GM19238 (cell line): ENCODE results near the gene NFASC.

Experiments
- DNase-seq: peaks from one replicate; pipeline ENCODE4 v3.0.0; 2011; ENCODE audit warnings: low spot score; ENCODE audit not compliant: insufficient read length

Gene NFASC

DNA sequence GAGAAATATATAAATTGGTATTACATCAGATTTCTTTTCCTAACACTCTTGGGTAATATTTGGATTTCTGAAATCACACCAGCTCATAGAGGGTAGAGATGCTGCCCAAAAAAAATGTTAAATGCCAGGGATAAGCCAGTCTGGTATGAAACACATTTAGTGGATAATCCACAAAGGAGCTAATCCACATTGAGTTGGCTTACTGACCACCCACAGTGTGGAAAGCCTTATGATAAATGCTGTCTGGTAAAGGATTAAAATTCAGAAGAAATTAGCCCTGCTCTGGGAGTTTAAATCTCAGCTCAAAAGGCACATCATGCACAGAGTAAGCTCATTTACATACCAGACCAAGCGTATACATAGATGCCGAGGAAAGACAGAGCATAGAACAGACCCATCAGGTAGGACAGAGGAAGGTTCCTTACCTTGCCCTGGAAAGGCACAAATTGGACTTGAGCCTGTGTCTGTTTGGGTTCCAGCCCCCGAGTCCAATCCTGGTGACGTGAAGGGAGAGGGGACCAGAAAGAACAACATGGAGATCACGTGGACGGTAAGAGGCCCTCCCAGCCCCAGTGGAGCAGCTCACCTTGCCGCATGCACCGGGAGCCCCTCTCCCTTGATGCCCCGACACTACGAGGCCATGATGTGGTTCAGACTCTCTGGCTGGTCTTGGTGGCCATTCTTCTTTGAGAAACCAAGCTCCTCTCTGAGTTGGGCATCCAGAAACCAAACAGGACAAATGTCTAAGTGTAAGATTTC is 109.4 kb downstream of the NFASC start:
- DNase-seq, result no peak

DNA sequence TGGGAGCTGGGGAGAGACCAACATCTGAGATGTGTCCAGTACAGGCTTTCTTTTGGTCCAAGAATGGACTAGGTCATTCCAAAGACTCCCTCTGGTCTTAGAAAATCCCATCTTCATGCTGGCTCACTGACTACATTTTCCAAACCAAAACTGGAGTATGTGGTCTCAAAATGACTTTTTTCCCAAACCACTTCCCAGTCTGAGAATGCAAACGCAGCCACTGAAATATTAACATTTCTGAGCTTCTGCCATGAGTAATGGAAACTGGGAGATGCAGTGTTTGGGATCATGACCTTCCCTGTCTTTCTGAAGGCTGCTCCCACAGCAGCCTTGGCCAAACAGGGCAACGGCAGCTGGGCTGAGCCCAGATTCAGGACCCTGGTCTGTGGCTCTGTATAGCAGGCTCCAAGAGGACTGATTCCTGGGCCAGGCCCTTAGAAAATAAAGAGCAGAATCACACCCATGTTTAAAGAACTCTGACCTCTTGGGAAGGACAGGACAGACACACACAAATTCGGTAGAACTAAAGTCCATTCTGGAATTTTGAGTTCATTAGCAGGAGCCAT is 110.3 kb downstream of the NFASC start:
- DNase-seq, result no peak

DNA sequence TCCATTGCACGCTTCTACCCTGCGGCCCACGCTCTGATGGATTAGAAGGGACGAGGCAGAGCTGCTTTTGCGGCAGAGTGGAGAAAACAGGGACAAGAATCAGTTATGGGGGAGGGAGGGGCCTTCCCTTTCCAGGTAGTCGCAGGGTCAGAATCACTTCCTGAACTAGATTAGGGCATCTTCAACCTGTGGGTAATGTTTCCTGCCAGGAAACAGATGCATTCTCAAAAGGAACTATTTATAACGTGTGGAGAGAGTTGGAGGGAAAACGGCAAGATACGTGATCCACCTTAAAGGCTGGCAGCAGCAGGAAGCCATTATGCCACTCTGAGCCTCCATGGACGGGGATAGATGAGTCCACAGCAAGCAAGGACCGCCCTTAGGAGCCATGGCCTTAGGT is 112.5 kb downstream of the NFASC start:
- DNase-seq, result no peak

DNA sequence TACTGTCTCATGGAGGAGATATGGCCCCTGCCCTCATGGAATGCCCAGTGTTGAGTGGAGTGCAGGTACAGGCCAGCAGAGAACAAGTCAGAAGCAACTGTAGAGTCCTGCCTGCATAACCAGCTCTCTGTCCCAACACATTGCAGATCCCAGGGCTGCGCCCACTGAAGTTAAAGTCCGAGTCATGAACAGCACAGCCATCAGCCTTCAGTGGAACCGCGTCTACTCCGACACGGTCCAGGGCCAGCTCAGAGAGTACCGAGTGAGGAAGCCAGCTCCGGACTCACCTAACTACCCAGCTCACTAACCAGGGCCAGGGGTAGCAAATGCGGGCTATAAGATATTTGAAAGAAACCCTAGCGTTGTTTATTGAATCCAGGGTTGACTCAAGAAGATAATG is 113.2 kb downstream of the NFASC start:
- DNase-seq, result no peak

DNA sequence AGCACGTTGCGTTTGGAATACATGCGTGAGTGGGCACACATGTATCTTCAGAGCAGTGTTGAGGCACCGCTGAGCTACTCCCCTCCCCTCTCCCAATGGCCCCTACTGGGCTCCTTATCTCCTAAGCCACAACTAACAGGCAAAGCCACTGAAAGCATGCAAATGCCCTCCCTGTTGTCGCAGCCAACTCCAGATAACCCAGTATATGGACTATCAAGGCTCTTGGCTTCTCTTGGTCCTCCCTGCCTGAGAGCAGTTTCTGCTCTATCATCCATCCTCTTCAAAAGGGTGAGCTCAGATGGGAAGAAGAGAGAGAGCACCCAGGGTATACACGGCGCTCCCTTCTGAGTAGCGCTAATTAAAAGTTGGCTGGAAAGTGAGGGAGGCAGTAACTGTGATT is 113.8 kb downstream of the NFASC start:
- DNase-seq, result no peak

DNA sequence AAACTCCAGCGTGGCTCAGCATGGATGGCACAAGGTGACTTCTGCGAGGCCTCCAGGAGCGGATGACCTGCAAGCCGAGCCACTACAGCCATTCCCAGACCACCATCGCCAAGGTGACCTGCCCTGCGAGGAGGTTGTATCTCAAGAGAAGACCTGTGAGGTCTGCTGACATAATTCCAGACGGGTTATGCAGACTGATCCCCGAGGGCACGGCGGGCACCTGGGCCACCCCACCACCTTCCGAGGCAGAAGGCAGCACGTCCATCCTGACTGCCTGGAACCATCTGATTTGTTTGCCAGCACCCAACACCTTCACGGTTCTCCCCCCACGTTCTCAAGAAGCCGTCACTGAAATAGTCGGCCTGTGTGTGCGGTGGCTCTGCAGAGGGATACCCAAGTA is 115.5 kb downstream of the NFASC start:
- no peak for DNase-seq

DNA sequence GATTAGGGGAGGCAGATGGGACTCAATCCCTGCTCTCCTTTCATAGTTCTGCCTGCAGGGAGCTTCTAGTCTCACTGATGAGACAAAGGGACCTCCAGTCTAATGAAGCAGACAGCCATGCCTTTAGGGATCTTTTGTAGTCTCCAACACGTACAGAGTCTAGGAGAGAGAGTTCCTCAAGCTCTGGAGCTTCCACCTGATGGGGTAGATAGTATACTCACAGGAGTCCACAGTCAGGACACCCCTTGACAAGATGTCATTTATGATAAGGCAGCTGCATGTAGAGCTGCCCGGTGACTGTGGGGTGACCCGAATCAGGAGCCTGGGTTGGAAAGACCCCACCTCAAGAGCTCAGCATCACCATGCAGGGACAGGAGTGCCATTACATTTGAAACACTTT is 117.0 kb downstream of the NFASC start:
- DNase-seq, result no peak

DNA sequence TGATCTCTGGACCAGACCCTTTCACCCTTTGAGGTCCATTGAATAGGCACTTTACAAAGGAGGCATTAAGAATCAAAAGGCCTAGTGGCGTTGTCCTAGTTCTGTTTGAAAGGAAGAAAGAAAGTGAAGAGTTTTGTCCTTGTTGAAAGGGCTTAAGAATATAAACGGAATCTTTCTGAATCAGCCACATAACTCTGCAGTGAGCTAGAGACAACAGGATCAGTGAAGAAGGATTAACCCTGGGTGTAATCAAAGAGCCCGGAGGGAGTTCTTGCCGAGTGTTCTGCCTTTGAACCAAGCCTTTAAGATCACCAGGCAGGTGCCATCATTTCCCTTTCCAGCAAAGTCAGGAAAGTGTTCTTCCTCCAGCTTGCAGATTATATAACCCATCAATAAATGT is 117.5 kb downstream of the NFASC start:
- DNase-seq, result no peak

DNA sequence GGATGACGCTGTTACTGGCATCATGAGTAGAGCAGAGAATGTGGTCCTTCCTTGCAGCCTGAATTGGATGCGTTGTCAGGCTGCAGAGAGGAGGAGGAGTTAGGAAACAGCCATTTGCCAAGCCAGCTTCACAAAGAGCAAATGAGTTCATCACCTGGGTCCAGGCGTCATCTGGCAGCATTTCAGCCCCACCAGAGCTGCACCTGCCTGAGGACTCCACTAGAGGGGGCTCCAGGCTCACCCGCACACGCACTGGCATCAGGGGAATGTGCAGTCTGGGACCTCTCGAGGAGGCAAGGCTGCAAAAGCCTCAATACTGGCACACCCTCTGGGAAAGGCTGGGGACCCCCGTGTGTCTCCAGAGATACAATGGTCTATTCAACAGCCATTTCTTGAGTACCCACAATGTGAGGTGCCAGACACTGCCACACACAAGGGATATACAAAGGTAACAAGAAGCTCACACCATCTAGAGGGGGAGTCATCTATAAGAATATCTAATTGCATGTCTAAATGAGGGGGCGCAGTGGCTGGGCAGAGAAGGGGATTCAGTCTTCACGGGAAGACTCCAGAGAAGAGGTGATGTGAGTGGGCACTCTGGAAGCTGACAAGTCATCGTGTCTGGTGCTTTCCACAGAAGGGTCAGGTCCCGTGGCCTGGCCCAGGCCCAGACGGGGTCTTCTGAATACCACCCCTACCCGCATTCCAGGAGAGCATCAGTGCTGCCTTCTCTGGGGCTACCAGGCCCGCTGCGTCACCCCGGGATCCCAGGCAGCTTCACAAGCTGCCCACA is 118.8 kb downstream of the NFASC start:
- DNase-seq, result peak; percentile 76

DNA sequence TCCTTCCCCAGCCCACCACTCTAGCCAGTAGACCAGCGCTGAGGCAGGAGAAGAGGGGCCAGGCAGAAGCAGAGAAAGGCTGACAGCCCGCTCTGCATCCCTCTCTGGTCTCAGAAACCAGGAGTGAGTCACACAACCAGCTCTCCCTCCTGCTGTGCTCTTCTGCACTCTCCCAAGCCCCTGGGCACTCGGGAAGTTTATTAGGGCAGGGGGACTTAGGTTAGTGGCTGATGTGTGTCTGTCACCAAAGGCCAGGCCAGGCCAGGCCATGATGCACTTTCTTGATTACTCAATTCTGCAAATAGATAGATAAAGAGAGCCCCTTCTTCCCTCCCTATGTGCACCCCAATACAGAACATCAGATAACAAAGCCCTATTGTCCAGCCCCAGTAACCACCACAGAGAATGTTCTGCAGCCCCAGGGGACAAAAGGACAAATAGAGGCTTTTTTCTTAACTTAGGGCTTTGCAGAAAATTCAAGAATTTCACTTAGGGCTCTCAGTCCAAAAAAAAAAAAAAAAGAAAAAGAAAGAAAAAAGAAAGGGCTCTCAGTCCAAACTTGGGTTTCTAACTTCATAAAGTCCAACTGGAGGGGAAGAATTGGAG is 119.5 kb downstream of the NFASC start:
- DNase-seq, result no peak

DNA sequence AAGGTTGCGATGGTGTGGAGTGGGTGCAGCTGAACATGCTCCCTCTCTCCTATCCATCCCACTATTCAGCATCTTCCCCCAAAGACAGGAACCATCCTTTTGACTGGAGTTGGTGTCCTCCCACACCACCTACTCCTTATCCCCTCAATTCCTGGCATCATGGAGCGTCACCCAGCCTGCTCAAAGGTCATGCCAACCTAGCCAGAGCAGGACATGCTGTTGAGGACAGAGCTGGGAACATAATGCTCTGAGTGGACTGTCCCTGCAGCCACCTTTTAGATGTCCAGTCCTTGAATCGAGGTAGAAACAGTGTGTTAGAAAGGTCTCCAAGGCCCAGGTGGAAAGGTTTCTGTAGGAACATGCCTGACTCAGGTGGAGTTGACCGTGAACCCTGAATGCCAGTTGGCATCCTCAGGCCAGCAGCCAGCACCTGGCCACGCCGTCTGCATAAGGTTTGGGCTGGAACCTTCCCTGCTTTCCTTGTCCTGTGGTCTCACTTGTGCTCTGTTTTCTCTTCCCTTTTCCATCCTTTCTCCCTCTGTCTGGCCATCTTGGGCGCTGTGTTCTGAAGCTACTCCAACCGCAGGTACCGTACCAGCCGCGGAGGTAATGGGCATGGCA is 120.2 kb downstream of the NFASC start:
- no peak for DNase-seq

DNA sequence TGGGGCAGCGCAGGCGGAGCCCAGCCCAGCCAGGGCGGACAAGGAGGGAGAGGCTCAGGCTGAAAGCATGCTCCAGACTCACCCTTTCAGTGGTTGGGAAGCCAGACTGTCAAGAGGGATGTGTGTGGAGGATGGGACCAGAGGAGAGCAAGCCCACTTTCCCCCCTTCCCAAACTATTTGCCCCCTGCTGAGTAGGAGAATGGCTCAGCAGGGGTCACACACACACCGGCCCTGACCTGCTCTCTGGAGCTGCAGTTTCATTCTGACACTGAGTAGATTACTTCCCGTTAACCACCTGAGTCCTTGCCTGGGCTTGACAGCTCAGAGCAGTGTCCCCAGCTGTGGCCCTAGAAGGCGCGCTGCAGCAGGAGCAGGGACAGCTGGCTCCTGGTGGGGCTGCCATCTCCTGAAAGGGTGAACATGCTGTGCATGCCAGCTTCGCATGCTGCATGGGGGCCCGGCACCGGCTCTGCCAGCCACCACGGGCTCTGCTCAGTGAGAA is 120.7 kb downstream of the NFASC start:
- no peak for DNase-seq

DNA sequence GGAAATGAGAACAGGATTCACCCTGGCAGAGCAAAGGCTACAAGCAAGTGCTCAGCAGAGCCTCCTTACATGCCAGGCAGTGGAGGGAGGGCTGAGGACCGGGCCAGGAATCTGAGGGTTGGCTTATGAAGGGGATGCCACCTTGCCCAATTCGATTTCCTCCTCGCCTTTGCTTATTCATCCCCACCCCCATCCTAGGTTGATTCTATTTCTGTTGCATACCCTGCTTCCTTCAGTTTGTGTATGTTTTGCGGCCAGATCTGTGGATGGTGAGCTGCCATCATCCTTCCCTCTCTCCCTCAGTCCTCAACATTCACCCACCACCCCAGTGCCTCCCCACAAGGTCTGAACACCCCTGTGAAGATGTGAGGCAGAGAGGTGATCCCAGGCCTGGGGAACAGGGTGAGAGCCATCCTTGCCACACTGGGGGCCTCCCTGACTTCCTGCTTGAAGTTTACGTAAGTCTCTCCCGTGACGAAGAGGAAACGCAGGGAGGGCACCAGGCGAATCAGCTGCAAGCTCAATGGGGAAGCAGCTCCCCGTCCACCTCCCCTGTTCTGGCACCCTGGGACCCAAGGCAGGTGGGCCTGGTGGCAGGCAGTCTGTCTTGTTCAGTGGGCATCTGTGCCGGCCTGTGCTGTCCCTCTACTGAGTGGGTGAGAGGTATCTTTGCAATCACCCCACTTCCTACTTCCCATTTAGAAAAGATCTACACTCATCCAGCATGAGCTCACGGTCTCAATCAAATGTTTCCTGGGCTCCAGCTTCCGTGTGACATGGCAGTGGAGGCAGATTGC is 121.7 kb downstream of the NFASC start:
- DNase-seq, result no peak

DNA sequence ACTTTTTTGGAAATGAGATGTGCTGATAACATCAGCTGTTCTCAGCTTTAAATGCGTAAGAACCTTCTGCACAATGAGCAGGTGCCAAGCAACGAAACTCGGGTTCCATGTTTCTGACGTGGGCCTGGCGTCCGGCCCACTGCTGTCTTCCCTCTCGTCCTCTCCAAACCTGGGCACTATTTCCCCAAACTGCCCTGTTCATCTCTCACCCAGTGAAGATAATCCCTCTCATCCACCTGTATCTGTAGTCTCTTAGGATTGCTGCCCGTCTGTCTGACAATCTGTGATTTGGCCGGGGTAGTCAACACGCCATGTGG is 122.3 kb downstream of the NFASC start:
- DNase-seq, result no peak

DNA sequence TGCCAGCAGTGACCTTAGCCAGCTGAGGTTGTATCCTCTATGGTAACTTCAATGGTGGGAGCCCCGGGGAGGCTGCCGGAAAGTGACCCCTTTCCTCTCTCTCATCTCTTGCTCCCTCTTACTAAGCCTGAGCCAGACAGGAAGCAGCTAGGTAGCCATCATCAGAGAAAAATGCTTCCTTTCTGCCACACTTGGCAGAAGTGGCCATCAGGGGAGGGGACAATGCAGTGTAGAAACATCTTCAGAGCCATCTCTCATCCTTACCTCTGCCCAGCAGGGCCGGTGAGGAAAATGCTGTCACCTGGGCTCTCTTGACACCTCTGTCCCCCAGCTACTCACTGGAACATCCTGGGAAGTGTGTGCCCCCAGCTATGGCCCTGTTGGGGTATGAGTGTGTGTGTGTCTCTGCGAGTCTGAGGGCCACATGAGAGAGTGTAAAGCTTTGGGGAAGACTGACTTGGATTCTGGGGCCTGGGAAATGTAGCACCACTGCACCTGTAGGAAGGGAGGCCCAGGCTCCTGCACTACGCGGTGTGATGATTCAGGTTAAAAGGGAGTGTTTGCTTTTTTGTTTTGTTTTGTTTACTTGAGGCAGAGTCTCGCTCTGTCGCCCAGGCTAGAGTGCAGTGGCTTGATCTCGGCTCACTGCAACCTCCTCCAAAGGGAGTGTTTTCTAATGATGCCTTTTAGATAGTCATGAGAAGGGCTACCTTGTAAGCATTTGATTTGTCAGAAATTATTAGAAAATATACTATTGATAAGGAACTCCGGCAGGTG is 123.6 kb downstream of the NFASC start:
- DNase-seq, result no peak

DNA sequence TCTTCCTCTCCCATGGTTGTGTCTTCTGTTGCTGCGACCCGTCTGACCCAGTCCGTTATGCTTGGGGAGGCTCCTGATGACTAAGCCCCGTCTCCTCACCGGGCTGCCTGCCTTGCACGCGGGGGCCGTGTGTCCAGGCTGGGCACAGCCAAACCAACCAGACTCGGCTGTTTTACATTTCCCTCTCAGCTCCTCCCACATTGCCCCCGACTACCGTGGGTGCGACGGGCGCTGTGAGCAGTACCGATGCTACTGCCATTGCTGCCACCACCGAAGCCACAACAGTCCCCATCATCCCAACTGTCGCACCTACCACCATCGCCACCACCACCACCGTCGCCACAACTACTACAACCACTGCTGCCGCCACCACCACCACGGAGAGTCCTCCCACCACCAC is 126.3 kb downstream of the NFASC start:
- no peak for DNase-seq

DNA sequence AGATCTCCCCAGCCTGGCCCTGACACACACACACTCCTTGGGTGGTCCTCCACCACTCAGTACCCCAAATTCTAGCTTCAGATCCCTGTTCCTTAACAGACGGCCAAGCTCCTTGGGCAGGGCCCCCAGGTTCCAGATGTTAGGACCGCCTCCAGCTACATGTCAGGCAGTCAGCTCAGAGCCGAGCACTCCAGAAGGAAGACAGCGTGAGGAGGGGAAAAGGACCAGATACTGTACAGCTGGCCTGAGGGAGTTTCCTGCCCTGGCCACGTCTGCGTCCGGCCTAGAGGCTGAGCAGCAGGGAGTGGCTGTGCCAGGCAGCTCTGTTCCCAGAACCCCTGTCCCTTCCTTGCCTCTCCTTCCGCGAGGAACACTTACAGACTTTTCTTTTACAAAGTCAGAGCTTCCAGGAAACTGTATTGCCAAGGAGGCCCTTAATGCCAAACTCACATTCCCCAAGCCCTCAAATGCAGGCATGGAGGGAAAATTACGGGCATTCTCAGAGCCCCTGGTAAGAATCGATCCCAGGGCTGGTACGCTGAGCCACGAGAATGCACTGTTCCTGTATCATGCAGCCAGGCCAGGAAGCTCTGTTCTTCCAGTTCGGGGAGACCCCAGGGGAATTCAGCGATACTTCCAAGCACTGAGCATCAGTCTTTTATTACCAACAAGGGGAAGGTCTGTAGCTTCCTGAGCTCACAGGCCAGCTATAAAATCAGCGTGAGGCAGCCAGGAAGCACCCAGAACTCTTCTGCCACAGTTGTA is 127.1 kb downstream of the NFASC start:
- DNase-seq, result no peak

DNA sequence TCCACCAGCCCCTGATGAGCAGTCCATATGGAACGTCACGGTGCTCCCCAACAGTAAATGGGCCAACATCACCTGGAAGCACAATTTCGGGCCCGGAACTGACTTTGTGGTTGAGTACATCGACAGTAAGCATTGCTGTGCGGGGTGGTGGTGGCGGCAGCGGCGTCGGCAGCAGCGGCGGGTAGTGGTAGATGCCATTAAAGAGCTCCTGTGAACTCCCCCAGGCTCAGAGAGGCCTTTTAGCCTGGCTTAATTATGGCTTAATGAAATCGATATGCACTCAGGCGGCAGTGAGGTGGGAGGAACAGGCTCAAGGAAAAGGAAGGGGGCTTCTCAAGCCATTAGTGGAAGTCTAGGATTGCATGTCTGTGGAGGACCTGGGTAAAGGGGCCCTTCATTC is 130.5 kb downstream of the NFASC start:
- no peak for DNase-seq

DNA sequence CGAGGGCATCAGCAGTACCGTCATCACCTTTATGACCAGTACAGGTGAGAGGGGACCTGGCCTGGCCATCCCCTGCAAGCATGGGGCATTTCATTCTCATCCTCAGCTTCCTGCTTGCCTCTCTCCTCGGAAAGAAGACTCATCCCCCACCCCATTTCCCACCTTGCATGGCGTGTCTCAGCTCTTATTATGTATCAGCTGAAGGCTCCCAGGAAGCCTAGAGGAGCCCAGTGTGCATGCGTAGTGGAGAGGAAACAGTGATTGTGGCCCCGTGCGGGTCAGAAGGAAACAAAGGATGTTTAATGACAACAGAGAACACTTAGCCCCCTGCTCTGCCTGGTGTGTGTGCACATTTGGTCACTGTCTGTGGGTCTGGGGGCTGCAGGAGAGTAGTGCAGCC is 132.0 kb downstream of the NFASC start:
- DNase-seq, result no peak
